ENCODE data around the gene DCP1A. TPM values are rescaled to one million over a fixed set of nuclear protein-coding genes. Genes with fewer than 3 reads are reported as not detected.

Gene DCP1A
- total RNA-seq, 1 donor from 2014 or later = 25.0 TPM

DNA sequence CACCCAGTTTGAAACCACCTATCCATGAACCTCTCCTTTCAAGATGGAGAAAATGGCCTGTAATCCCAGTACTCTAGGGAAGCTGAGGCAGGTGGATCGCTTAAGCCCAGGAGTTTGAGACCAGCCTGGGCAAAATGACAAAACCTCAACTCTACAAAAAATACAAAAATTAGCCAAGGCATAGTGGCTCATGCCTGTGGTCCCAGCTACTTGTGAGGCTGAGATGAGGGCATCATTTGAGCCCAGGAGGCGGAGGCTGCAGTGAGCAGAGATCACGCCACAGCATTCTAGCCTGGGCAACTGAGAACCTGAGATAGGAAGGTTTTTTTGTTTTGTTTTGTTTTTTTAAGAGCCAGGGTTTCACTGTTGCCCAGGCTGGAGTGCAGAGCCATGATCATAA, 96.9 kb downstream of the DCP1A start:
- H3K36me3 ChIP-seq (ENCODE audit: insufficient read depth, low read length) = peaks cover 6% of the 10 kb centered on the region
- peaks cover 4% of the 10 kb centered on the region for H3K36me3 Mint-ChIP-seq (ENCODE audit: low read depth, unreplicated experiment)
- H3K27ac ChIP-seq (ENCODE audit: low read depth, low read length) = no peak overlapping the region
- H3K4me1 ChIP-seq (ENCODE audit: insufficient read depth, low read length) = peaks cover 22% of the 10 kb centered on the region
- H3K9ac ChIP-seq (ENCODE audit: low read length) = no peak overlapping the region
- H3K27me3 ChIP-seq (ENCODE audit: insufficient read depth, low read length) = no peaks in the 10 kb centered on the region
- H4K20me1 ChIP-seq (ENCODE audit: insufficient read depth, low read length) = peaks cover 99% of the 10 kb centered on the region
- no peaks in the 10 kb centered on the region for H3K27me3 Mint-ChIP-seq (ENCODE audit: low read depth, unreplicated experiment)
- H3K4me3 Mint-ChIP-seq (ENCODE audit: unreplicated experiment) = no peak overlapping the region
- no peak overlapping the region for H3K4me3 ChIP-seq (ENCODE audit: insufficient read depth, low read depth, low read length)
- no peaks in the 10 kb centered on the region for H3K9me3 ChIP-seq (ENCODE audit: insufficient read depth, low read depth, low read length)
- TF ChIP-seq, protein P1, sequence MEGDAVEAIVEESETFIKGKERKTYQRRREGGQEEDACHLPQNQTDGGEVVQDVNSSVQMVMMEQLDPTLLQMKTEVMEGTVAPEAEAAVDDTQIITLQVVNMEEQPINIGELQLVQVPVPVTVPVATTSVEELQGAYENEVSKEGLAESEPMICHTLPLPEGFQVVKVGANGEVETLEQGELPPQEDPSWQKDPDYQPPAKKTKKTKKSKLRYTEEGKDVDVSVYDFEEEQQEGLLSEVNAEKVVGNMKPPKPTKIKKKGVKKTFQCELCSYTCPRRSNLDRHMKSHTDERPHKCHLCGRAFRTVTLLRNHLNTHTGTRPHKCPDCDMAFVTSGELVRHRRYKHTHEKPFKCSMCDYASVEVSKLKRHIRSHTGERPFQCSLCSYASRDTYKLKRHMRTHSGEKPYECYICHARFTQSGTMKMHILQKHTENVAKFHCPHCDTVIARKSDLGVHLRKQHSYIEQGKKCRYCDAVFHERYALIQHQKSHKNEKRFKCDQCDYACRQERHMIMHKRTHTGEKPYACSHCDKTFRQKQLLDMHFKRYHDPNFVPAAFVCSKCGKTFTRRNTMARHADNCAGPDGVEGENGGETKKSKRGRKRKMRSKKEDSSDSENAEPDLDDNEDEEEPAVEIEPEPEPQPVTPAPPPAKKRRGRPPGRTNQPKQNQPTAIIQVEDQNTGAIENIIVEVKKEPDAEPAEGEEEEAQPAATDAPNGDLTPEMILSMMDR (IDR thresholded peaks at IDR 0.05; ENCODE audit: insufficient read depth, low read depth, low read length) = no peak
- no peak for TF ChIP-seq EZH2 (IDR thresholded peaks at IDR 0.05; ENCODE audit: insufficient read depth, low read length)
- H3K79me2 ChIP-seq (ENCODE audit: insufficient read depth, low read length) = peaks cover 100% of the 10 kb centered on the region
- no peak overlapping the region for H2AFZ ChIP-seq (ENCODE audit: low read depth, low read length)
- peak; percentile 40 for DNase-seq (ENCODE audit: low read depth)
- no peaks in the 10 kb centered on the region for H3K9me3 Mint-ChIP-seq (ENCODE audit: unreplicated experiment)
- H3K27ac Mint-ChIP-seq (ENCODE audit: unreplicated experiment) = no peak overlapping the region
- no peak for FAIRE-seq
- peaks cover 22% of the 10 kb centered on the region for H3K4me1 Mint-ChIP-seq (ENCODE audit: low read depth, unreplicated experiment)
- H3K4me2 ChIP-seq (ENCODE audit: low read length) = peak overlapping the region; percentile 13

GRCh38 chr3:53248161-53248560, 99.2 kb downstream of the DCP1A start:
- TF ChIP-seq EZH2 (IDR thresholded peaks at IDR 0.05; ENCODE audit: insufficient read depth, low read length) = no peak
- TF ChIP-seq, protein P1 (IDR thresholded peaks at IDR 0.05; ENCODE audit: insufficient read depth, low read depth, low read length) = no peak

GRCh38 chr3:53247619-53248018, 99.7 kb downstream of the DCP1A start:
- no peak overlapping the region for H3K27ac Mint-ChIP-seq (ENCODE audit: unreplicated experiment)
- H3K4me1 ChIP-seq (ENCODE audit: insufficient read depth, low read length) = peaks cover 24% of the 10 kb centered on the region
- H3K4me2 ChIP-seq (ENCODE audit: low read length) = no peak overlapping the region
- no peaks in the 10 kb centered on the region for H3K27me3 Mint-ChIP-seq (ENCODE audit: low read depth, unreplicated experiment)
- no peaks in the 10 kb centered on the region for H3K27me3 ChIP-seq (ENCODE audit: insufficient read depth, low read length)
- H4K20me1 ChIP-seq (ENCODE audit: insufficient read depth, low read length) = peaks cover 98% of the 10 kb centered on the region
- FAIRE-seq (no peak), DNase-seq (ENCODE audit: low read depth) (no peak)
- H3K79me2 ChIP-seq (ENCODE audit: insufficient read depth, low read length) = peaks cover 100% of the 10 kb centered on the region
- H3K9me3 ChIP-seq (ENCODE audit: insufficient read depth, low read depth, low read length) = no peaks in the 10 kb centered on the region
- H3K4me1 Mint-ChIP-seq (ENCODE audit: low read depth, unreplicated experiment) = peaks cover 24% of the 10 kb centered on the region
- no peak overlapping the region for H2AFZ ChIP-seq (ENCODE audit: low read depth, low read length)
- no peak overlapping the region for H3K4me3 ChIP-seq (ENCODE audit: insufficient read depth, low read depth, low read length)
- no peak overlapping the region for H3K4me3 Mint-ChIP-seq (ENCODE audit: unreplicated experiment)
- no peak overlapping the region for H3K27ac ChIP-seq (ENCODE audit: low read depth, low read length)
- peaks cover 4% of the 10 kb centered on the region for H3K36me3 Mint-ChIP-seq (ENCODE audit: low read depth, unreplicated experiment)
- TF ChIP-seq, protein P1 (IDR thresholded peaks at IDR 0.05; ENCODE audit: insufficient read depth, low read depth, low read length) = no peak
- no peak for TF ChIP-seq EZH2 (IDR thresholded peaks at IDR 0.05; ENCODE audit: insufficient read depth, low read length)
- H3K36me3 ChIP-seq (ENCODE audit: insufficient read depth, low read length) = peaks cover 6% of the 10 kb centered on the region
- H3K9ac ChIP-seq (ENCODE audit: low read length) = no peak overlapping the region
- no peaks in the 10 kb centered on the region for H3K9me3 Mint-ChIP-seq (ENCODE audit: unreplicated experiment)

More at GRCh38 chr3:53248161-53248560, 99.2 kb downstream of the DCP1A start:
- Histone ChIP-seq H3K4me1 (ENCODE audit: insufficient read depth, low read length) (peaks cover 21% of the 10 kb centered on the region), H3K36me3 (ENCODE audit: insufficient read depth, low read length) (peaks cover 6% of the 10 kb centered on the region), H3K9me3 (ENCODE audit: insufficient read depth, low read depth, low read length) (no peaks in the 10 kb centered on the region), H3K9ac (ENCODE audit: low read length) (no peak overlapping the region), H3K79me2 (ENCODE audit: insufficient read depth, low read length) (peaks cover 100% of the 10 kb centered on the region), H3K4me2 (ENCODE audit: low read length) (no peak overlapping the region), H3K27me3 (ENCODE audit: insufficient read depth, low read length) (no peaks in the 10 kb centered on the region), H3K27ac (ENCODE audit: low read depth, low read length) (no peak overlapping the region), H3K4me3 (ENCODE audit: insufficient read depth, low read depth, low read length) (no peak overlapping the region), H4K20me1 (ENCODE audit: insufficient read depth, low read length) (peaks cover 98% of the 10 kb centered on the region), H2AFZ (ENCODE audit: low read depth, low read length) (no peak overlapping the region)
- Mint-ChIP-seq H3K4me3 (ENCODE audit: unreplicated experiment) (no peak overlapping the region), H3K27me3 (ENCODE audit: low read depth, unreplicated experiment) (no peaks in the 10 kb centered on the region), H3K4me1 (ENCODE audit: low read depth, unreplicated experiment) (peaks cover 25% of the 10 kb centered on the region), H3K9me3 (ENCODE audit: unreplicated experiment) (no peaks in the 10 kb centered on the region), H3K36me3 (ENCODE audit: low read depth, unreplicated experiment) (peaks cover 4% of the 10 kb centered on the region), H3K27ac (ENCODE audit: unreplicated experiment) (no peak overlapping the region)
- DNase-seq (ENCODE audit: low read depth) (no peak), FAIRE-seq (no peak)
